ENCODE data around the gene SAA4.

GRCh38 chr11:18245396-18245795 lies 8.8 kb upstream of the SAA4 start:
- TF ChIP-seq CTCF (IDR thresholded peaks at IDR 0.05) (no peak), POLR2A (IDR thresholded peaks at IDR 0.05) (no peak)
